Activated CD4-positive, alpha-beta T cell treated with anti-CD3 and anti-CD28 coated beads, Interleukin-2, amount 10 ng/mL, durations not matched to agents 24 days and 14 days (primary cell): ENCODE data around the gene CAMK1. TPM values are rescaled to one million over a fixed set of nuclear protein-coding genes. Genes with fewer than 3 reads are reported as not detected.
A peak's percentile ranks its signal among the peaks of the same experiment; 100 is the strongest.

ENCODE experiments used
- DNase-seq: peaks from one replicate; pipeline ENCODE4 v3.0.0; 2022
- H3K27ac Mint-ChIP-seq: one replicate; pipeline ENCODE4 v1.8.0; 2022; ENCODE audit warnings: mild to moderate bottlenecking, mixed read lengths
- H3K27me3 Mint-ChIP-seq: one replicate; pipeline ENCODE4 v1.8.0; 2022; ENCODE audit warnings: mixed read lengths
- H3K36me3 Mint-ChIP-seq: one replicate; pipeline ENCODE4 v1.8.0; 2022; ENCODE audit warnings: low read depth, mild to moderate bottlenecking, mixed read lengths
- H3K4me1 Mint-ChIP-seq: one replicate; pipeline ENCODE4 v1.8.0; 2021; ENCODE audit warnings: mixed read lengths
- H3K4me3 Mint-ChIP-seq: one replicate; pipeline ENCODE4 v1.8.0; 2022; ENCODE audit warnings: mild to moderate bottlenecking, moderate library complexity, mixed read lengths
- H3K9me3 Mint-ChIP-seq: one replicate; pipeline ENCODE4 v1.8.0; 2021; ENCODE audit warnings: mixed read lengths
- intact Hi-C: fragments of 100-400 bp; cut with micrococcal nuclease; formaldehyde crosslinking; loops from one replicate; pipeline ENCODE4 v1.15.1; 2023
- total RNA-seq: library from RNA; stranded (reverse); gene quantifications from 2 replicates; pipeline ENCODE4 v1.2.3, GENCODE V29; 2022

Gene CAMK1
- total RNA-seq, 1 donor from 2014 or later, result 83.7 TPM

GRCh38 chr3:9732080-9732739 is 37.5 kb downstream of the CAMK1 start:
- Mint-ChIP-seq H3K27ac (peak overlapping the region; percentile 82), H3K36me3 (peaks cover 35% of the 10 kb centered on the region), H3K9me3 (no peaks in the 10 kb centered on the region), H3K4me3 (peak overlapping the region; percentile 87), H3K4me1 (peaks cover 64% of the 10 kb centered on the region), H3K27me3 (no peaks in the 10 kb centered on the region)
- DNase-seq, result peak; percentile 87
- intact Hi-C loops, result loop anchor here (2.0 kb wide), 1 partner anchor 37 kb away; the partner anchor contains the start of gene CAMK1

GRCh38 chr3:9731206-9732079 is 38.3 kb downstream of the CAMK1 start, which contains the start of gene BRPF1:
TSS of gene BRPF1 (plus strand) at chr3:9731735. CDS start at chr3:9734141, 2,406 bp downstream.
- Mint-ChIP-seq H3K4me1 (peaks cover 65% of the 10 kb centered on the region), H3K27me3 (no peaks in the 10 kb centered on the region), H3K9me3 (no peaks in the 10 kb centered on the region), H3K4me3 (peak within 1 kb of the TSS; percentile 87), H3K27ac (peak within 1 kb of the TSS; percentile 95), H3K36me3 (peaks cover 29% of the 10 kb centered on the region)
- intact Hi-C loops, result loop anchor here (1.0 to 2.0 kb wide), 7 partner anchors 19 to 369 kb away; partner anchors contain the start of genes CAMK1, CRELD1, MTMR14 and SETD5
- peak; percentile 98 for DNase-seq

GRCh38 chr3:9730657-9731205 is 39.0 kb downstream of the CAMK1 start:
- Mint-ChIP-seq H3K4me3 (peak overlapping the region; percentile 87), H3K9me3 (no peaks in the 10 kb centered on the region), H3K4me1 (peaks cover 60% of the 10 kb centered on the region), H3K27ac (peak overlapping the region; percentile 95), H3K27me3 (no peaks in the 10 kb centered on the region), H3K36me3 (peaks cover 25% of the 10 kb centered on the region)
- intact Hi-C loops, result loop anchor here (1.0 to 2.0 kb wide), 6 partner anchors 20 to 368 kb away; partner anchors contain the start of genes CRELD1, MTMR14, SETD5 and TADA3
- DNase-seq, result no peak

GRCh38 chr3:9729419-9729818 is 40.3 kb downstream of the CAMK1 start:
- intact Hi-C loops, result loop anchor here (5.0 kb wide), 2 partner anchors 227 to 377 kb away; no protein-coding TSS in a partner anchor
- Mint-ChIP-seq H3K9me3 (no peaks in the 10 kb centered on the region), H3K4me3 (no peak overlapping the region), H3K4me1 (peaks cover 48% of the 10 kb centered on the region), H3K36me3 (peaks cover 12% of the 10 kb centered on the region), H3K27me3 (no peaks in the 10 kb centered on the region), H3K27ac (no peak overlapping the region)
- no peak for DNase-seq

GRCh38 chr3:9727743-9728142 is 42.0 kb downstream of the CAMK1 start:
- peaks cover 34% of the 10 kb centered on the region for H3K4me1 Mint-ChIP-seq
- DNase-seq, result no peak
- H3K27me3 Mint-ChIP-seq, result no peaks in the 10 kb centered on the region
- intact Hi-C loops, result loop anchor here (5.0 kb wide), 2 partner anchors 225 to 375 kb away; no protein-coding TSS in a partner anchor
- H3K27ac Mint-ChIP-seq, result peak overlapping the region; percentile 7
- H3K36me3 Mint-ChIP-seq, result no peaks in the 10 kb centered on the region
- H3K4me3 Mint-ChIP-seq, result no peak overlapping the region
- H3K9me3 Mint-ChIP-seq, result no peaks in the 10 kb centered on the region

GRCh38 chr3:9727041-9727595 is 42.6 kb downstream of the CAMK1 start:
- Mint-ChIP-seq H3K36me3 (no peaks in the 10 kb centered on the region), H3K27ac (peak overlapping the region; percentile 69), H3K4me1 (peaks cover 30% of the 10 kb centered on the region), H3K4me3 (peak overlapping the region; percentile 75), H3K27me3 (no peaks in the 10 kb centered on the region), H3K9me3 (no peaks in the 10 kb centered on the region)
- peak; percentile 85 for DNase-seq
- intact Hi-C loops, result loop anchor here (5.0 kb wide), 2 partner anchors 225 to 375 kb away; no protein-coding TSS in a partner anchor

GRCh38 chr3:9725775-9726515 is 43.8 kb downstream of the CAMK1 start:
- Mint-ChIP-seq H3K9me3 (no peaks in the 10 kb centered on the region), H3K27ac (no peak overlapping the region), H3K36me3 (no peaks in the 10 kb centered on the region), H3K4me1 (peaks cover 29% of the 10 kb centered on the region), H3K27me3 (no peaks in the 10 kb centered on the region), H3K4me3 (no peak overlapping the region)
- no peak for DNase-seq
- intact Hi-C loops, result loop anchor here (5.0 kb wide), 2 partner anchors 224 to 374 kb away; no protein-coding TSS in a partner anchor

- Mint-ChIP-seq H3K9me3 (no peaks in the 10 kb centered on the region), H3K4me1 (peaks cover 3% of the 10 kb centered on the region), H3K27ac (no peak overlapping the region), H3K27me3 (peaks cover 6% of the 10 kb centered on the region), H3K4me3 (no peak overlapping the region), H3K36me3 (no peaks in the 10 kb centered on the region)
- DNase-seq, result no peak
- intact Hi-C loops, result no loop called here
These were observed 48.1 kb downstream of the CAMK1 start for GRCh38 chr3:9721700-9722060.

- peaks cover 6% of the 10 kb centered on the region for H3K27me3 Mint-ChIP-seq
- no peak overlapping the region for H3K4me3 Mint-ChIP-seq
- H3K4me1 Mint-ChIP-seq, result no peaks in the 10 kb centered on the region
- H3K9me3 Mint-ChIP-seq, result no peaks in the 10 kb centered on the region
- H3K36me3 Mint-ChIP-seq, result no peaks in the 10 kb centered on the region
- DNase-seq, result no peak
- H3K27ac Mint-ChIP-seq, result no peak overlapping the region
- intact Hi-C loops, result no loop called here
These were observed 48.6 kb downstream of the CAMK1 start for GRCh38 chr3:9721015-9721699.

GRCh38 chr3:9718118-9718517 is 51.6 kb downstream of the CAMK1 start:
- DNase-seq, result no peak
- H3K4me3 Mint-ChIP-seq, result no peak overlapping the region
- no peaks in the 10 kb centered on the region for H3K36me3 Mint-ChIP-seq
- peaks cover 2% of the 10 kb centered on the region for H3K4me1 Mint-ChIP-seq
- H3K27me3 Mint-ChIP-seq, result peaks cover 11% of the 10 kb centered on the region
- intact Hi-C loops, result no loop called here
- no peak overlapping the region for H3K27ac Mint-ChIP-seq
- no peaks in the 10 kb centered on the region for H3K9me3 Mint-ChIP-seq

- intact Hi-C loops, result no loop called here
- no peak for DNase-seq
- H3K27ac Mint-ChIP-seq, result no peak overlapping the region
These were observed 52.2 kb downstream of the CAMK1 start for GRCh38 chr3:9717563-9717962.

GRCh38 chr3:9716801-9717555 is 52.8 kb downstream of the CAMK1 start:
- H3K4me1 Mint-ChIP-seq, result peaks cover 2% of the 10 kb centered on the region
- no peaks in the 10 kb centered on the region for H3K36me3 Mint-ChIP-seq
- H3K9me3 Mint-ChIP-seq, result no peaks in the 10 kb centered on the region
- no peak for DNase-seq
- H3K4me3 Mint-ChIP-seq, result no peak overlapping the region
- intact Hi-C loops, result no loop called here
- H3K27me3 Mint-ChIP-seq, result peaks cover 12% of the 10 kb centered on the region
- no peak overlapping the region for H3K27ac Mint-ChIP-seq

More at GRCh38 chr3:9717563-9717962, 52.2 kb downstream of the CAMK1 start:
- H3K9me3 Mint-ChIP-seq, result no peaks in the 10 kb centered on the region
- no peaks in the 10 kb centered on the region for H3K36me3 Mint-ChIP-seq
- peaks cover 12% of the 10 kb centered on the region for H3K27me3 Mint-ChIP-seq
- no peak overlapping the region for H3K4me3 Mint-ChIP-seq
- peaks cover 2% of the 10 kb centered on the region for H3K4me1 Mint-ChIP-seq
